CD4-positive, alpha-beta T cell treated with Interleukin-15 for 1 hour (primary cell): ENCODE data around the gene DLG5.

Experiments
- DNase-seq: peaks from one replicate; pipeline ENCODE4 v3.0.0-alpha.2; 2020

Gene DLG5

DNA sequence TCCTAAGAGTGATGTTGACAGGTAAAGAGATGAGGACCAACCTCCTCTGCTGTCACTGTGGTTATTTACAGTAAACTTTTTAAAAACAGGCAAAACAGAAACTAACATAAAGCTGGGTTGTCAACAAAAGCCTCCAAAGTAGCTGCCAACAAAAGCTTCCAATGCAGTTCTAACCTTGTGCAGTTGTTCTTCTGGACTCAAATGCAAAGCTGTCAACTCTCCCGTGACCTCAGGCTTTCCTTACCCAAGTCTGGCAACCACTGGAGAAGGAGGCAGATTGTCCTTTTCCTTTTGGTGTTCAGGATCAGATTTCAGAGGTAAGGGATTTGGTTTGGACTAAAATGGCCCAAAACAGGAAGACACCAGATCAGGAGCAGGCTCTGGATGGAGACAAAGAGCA lies 63.1 kb downstream of the DLG5 start:
- no peak for DNase-seq

DNA sequence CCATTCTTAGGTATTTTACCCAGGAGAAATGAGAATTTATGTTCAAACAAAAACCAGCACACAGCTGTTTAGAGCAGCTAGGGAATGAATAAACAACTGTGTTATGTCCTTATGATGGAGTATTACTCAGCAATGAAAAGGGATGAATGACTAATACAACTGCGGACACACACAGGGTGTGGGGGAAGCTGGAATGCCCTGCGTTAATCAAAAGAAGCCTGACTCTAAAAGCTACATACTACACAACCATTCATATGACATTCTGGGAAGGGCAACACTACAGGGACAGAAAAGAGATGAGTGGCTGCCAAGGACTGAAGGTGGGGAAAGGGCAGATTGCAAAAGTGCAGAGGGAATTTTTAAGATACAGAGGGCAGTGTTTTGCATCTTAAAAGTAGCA lies 64.0 kb downstream of the DLG5 start:
- no peak for DNase-seq

DNA sequence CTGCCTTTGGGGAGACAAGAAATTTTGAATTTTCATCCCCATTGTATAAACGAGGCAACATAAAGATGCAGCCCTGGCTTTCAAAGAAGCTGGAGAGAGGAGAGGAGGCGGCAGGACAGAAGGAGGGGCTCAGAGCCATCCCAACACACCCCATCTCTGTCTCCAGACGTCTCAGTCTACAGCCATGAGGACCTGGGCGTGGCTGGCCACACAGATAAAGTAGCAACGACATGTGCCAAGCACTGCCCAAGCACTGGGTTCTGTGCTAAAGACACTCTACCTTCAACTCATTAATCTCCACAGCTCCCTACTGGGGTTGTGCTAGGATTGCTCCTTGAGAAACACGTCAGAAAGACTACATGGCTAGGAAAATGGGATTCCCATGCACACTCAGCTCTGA lies 65.2 kb downstream of the DLG5 start:
- no peak for DNase-seq

DNA sequence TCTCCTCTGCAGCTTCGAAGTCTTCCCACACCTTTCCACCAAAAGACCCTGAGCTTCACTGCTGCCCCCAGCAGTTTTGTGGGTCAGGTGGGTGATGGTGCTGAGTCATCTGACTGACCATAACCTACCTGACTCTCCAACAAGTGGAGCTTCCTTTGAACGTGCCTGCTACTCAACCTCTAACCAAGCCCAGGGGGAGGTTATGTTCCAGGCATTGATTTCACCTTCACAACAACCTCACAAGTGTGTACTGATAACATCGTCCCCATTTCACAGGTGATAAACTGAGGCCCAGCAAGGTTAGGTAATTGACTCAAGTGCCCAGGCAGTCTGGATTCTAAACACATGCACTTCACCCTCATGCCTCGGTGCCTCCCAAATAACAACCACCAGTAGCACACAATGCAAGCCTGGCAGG lies 66.7 kb downstream of the DLG5 start:
- no peak for DNase-seq

DNA sequence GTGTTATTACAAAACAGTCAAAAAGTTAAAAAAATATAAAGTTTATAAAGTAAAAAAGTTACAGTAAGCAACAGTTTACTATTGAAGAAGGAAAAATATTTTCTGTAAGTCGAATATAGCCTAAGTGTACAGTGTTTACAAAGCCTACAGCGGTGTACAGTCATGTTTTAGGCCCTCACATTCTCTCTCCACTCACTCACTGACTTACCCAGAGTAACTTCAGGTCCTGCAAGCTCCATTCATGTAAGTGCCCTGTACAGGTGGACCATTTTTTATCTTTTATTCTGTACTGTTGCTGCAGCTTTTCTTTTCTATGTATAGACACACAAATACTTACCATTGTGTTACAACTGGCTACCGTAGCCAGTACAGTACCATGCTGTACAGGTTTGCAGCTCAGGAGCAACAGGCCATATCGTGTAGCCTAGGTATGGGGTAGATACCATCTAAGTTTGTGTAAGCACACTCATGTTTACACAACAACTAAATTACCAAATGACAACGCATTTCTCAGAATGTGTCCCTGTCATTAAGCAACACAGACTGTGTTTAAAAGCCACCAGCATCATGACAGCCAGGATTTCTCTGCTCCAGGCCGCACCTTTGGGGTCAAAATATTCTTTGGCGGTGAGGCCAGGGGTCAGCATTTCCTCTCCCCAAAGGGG lies 67.2 kb downstream of the DLG5 start:
- no peak for DNase-seq

DNA sequence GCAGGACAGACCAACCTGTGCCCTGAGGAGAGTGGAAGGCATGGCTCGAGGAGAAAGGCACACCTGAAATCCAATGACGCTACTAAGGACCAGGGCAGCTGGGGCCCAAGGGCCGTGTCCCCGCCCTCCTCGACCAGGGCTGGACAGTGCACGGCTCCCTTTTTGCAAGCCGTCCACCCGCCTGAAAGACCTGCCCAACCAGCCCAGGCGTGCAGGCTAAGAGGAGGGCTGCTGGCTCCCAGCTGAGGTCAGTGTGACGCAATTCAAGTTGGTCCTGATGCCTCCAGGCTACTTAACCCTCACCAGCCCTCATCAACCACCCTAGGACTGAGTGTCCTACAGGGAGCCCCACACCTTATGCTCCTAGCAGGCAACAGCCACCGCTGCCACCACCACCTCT lies 69.3 kb downstream of the DLG5 start:
- no peak for DNase-seq

DNA sequence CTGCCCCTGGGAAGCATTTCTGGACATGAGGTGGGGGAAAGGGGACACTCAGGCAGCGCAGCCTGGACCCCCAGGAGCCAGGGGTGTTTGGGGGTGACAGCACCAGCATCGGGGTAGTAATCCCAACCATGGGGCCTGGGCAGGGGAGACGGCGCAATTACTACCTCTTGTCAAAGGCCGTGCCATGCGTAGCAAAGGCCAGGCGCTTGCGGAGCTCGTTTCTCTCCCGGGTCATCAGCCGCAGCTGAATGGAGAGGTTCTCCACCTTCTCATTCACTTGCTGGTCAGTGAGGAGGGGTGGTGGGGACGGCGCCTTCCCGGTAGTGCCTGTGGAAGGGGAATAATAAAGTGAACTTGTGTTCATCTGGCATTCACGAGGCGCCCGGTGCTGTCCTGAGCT lies 70.0 kb downstream of the DLG5 start:
- no peak for DNase-seq

DNA sequence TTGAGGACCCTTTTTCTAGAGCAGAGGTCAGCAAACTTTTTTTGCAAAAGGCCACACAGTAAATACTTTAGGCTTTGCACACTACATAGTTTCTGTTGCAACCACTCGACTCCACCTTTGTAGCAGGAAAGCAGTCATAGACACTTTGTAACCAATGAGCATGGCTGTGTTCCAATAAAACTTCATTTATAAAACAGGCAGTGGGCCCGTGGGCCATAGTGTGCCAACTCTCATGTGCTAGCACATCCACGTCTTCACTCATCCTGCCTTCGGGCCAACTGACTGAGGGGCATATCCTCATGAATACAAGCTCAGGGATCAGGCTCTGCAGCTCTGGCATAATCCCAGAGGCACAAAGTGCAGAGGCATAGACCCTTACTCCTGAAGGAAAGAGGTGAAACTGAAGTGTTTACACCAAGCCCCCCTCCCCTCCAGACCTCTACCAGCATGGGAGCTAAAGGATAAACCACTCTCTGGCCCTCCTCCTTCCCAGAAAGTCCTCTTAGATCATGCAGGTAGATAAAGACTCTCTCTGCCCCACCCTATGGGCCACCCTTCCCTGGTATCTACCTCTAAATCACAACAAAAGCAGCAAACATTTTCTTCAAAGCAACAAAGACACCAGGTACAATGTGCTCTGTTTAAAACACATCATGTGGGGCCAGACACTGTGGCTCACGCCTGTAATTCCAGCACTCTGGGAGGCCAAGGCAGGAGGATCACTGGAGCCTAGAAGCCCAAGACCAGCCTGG lies 71.0 kb downstream of the DLG5 start:
- no peak for DNase-seq

DNA sequence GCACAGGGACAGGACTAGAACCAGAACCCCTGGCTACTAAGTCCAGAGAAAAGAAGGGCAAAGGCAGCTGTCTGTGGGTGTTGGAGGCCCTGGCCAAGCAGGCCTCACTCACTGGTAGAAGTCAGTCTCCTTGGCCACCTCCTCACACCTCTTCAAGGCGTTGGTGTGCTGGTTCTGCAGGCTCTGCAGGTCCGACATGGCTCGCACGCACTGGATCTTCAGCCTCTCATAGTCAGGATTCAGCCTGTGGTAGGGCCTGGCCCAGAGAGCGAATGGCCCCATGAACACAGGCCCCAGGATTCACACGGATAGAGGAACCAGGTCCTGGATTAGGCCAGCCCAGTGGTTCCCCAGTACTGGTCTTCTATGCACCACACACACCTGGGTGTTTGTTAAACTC lies 72.4 kb downstream of the DLG5 start:
- no peak for DNase-seq

DNA sequence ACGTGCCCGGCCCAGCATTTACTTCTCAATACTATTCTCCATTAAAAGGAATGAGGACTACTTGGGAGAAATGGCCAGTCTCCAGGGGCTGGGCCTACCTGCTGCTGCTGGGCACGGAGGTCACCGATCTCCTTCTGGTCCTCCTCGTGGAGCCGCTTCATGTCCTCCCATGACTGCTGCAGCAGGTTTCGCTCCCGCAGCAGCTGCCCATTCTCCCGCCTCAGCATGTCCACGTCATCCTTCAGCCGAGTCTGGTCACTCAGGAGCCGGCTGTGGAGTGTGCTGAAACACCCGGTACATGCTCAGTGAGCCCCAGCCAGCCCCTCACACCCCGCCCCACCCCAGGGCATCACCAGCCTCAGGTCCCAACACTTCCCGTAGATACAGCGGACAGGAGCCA lies 73.3 kb downstream of the DLG5 start:
- DNase-seq = no peak

DNA sequence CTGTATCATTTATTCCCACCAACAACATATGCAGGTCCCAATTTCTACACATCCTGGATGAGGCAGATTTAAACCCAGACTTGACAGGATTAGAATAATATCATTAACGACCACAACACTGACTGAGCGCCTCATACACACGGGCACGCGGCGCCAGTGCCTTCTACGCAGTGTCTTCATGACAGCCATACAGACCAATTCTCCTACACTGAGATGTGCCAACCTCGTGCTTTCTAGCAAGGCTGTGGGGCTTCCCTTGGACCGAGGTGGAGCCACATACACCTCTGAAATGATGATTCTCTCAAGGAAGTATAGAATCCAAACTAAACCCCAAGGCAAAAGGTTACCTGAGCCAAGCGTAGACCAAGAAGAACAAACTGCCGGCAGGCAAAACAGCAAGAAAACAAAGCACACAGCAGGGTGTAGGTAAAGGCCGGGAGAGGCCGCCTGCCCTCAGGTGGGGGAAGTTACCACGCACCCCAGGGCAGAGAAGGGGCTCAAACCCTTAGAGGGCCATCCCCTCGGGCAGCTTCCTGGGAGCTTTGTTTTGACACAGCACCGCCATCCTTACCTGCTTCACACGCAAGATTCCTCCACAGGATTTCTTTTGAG lies 75.8 kb downstream of the DLG5 start:
- no peak for DNase-seq

DNA sequence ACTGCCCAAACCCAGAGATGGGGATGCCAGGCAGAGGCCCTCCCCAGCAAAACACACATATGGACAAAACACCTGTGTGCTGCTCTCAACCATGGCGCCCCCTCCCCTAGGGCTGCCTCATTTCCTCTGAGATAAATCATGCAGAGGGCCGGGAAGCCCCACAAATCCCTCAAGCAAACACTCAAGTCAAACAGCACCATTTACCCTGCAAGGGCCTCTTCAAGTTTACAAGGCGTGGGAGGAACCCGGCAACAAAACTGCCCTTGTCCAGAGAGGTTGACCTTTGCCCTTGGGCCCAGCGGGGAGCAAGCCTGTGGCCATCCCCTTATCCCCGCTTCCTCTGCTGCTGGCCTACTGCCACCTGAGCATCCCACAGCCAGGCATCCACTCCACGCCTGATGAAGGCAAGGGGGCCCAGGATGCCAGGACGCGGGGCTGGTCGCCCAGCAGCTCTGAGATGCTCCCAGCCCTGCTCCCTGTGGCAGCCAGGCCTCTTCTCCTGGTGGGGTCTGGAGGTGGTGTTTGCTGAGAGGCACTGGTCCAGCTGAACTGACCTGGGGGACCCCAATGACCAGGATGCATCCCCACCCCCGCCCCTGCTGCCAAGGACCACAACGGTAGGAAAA lies 77.4 kb downstream of the DLG5 start:
- DNase-seq = no peak

DNA sequence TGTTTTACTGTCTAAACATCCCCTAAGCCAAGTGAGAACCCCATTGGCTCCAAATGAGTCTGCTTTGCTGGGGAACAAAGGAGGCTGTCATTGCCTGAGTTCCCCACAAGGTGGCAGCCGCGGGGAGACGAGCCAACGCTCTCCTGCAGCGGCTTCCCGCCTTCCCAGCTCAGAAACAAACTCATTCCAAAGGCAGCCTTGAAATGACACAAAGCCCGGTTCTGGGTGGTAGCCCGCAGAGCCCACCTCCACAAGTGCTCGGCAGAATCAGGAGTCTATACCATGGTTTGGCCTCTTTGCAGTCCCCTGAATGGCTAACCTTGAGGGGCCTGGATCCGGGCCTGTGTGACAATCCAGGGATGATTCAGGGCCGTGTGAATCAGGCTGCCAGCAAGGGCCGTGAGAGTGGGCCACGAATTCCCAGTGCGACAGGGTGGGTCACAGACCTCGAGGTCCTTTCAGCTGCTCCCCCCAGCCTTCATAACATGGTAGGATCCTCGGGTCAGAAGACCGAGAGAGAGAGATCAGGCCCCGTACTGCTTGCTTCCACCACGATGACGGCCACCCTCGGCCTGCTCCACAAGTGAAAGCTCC lies 79.7 kb downstream of the DLG5 start:
- DNase-seq = peak; percentile 44

DNA sequence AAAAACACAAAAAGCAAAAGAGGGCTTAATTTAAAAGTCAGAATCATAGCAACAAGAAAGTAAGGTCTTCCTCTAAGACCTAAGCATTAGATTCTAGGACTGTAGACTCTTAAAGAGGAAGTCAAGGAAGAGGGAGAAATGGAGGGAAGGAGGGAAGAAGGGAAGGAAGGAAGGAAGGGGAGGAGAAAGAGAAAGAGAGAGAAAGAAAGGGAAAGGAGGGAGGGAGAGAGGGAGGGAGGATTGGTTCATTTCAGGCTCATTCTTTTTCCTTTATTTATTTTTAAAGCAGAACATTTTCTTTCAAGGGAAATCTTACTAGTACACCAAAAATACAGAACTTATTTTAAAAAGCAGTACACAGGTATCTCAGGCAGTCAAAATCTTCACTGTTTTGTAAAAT lies 81.1 kb downstream of the DLG5 start:
- DNase-seq = no peak

DNA sequence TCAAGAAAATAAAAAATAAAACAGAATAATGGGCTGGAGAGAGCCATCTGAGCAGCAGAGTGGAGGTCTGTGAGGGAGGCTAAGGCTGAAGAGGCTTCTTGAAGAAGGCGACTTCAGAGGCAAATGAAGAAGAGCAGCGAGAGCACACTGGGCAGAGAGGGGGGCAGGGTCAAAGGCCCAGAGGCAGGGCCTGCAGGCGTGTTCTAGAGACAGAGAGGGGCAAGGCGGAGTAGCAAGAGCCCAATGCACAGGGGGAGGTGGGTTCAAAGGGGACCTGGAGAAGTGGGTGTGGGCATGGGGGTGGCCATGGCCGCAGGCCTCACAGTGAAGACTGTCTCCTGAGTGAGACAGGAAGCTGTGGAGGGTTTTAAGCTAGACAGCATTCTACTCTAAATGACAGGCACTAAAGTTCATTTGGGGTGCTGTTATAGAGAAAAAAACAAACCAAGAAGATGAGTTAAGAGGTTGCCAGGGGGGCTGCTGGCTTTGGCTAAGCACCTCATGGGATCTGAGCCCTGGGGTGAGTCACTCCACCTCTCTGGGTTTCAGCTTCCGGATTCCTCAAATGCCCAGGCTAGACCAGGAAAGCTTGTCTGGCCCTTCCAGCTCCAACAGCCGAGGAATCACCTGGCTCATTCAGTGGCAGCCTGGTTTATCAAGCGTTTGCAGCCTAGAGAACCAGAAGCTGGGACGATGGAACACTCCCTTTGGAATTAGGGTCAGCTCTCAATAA lies 81.7 kb downstream of the DLG5 start:
- no peak for DNase-seq

DNA sequence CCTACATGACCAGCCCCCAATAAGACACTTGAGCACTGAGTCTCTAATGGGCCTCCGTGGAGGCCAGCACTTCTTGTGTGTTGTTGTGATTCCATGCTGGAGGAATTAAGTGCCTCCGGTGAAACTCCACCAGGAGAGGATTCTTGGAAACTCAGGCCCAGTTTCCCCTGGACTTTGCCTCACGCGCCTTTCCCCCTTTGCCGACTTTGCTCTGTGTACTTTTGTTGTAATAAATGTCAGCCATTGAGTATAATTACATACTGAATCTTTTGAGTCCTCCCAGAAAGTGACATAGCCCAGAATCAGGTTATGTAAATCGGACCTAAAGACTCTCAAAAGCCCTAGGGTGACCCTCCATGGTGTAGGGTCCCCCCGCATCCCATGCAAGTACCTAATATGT lies 82.4 kb downstream of the DLG5 start:
- no peak for DNase-seq

DNA sequence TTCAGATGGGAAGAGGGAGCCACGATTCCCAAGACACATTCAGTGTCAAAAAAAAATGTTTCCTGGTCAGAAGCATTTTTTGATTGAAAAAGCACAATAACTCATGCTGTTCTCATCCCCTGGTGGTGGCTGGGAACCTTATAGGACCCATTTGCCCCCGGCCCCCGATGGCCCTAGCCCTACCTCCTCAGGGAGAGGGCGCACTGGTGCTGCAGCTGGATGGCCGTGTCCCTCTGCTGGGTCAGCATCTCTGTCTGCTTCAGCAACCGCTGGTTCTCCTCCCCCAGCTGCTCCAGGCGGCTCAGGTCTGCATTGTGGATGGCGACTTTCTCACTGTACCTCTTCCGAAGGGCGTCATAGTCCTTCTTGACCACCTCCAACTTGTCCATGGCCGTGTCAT lies 83.3 kb downstream of the DLG5 start:
- no peak for DNase-seq

DNA sequence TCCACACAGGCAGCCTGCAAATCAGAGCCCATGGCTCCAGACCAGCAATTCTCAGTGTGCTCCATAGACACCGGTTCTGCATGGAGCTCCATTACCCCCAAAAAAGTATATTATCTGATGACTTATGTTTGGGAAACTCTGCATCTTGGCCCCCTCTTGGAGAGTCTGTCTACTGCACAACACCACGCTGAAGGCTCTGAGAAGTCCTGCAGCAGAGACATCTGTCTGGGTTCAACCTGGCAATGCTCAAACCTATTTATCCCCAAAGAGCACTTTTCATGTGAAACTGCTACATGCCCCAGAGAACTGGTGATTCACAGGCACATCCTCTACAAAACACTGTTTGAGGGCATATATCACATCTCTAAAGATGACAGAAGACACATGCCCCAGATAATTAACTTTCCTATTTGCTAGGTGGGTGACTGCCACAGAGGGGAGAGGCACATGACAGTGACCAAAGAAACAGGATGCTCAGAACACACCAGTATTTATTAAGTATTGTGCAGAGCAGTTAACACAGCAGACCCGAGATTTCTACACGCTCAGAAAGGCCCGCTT lies 83.8 kb downstream of the DLG5 start:
- no peak for DNase-seq

DNA sequence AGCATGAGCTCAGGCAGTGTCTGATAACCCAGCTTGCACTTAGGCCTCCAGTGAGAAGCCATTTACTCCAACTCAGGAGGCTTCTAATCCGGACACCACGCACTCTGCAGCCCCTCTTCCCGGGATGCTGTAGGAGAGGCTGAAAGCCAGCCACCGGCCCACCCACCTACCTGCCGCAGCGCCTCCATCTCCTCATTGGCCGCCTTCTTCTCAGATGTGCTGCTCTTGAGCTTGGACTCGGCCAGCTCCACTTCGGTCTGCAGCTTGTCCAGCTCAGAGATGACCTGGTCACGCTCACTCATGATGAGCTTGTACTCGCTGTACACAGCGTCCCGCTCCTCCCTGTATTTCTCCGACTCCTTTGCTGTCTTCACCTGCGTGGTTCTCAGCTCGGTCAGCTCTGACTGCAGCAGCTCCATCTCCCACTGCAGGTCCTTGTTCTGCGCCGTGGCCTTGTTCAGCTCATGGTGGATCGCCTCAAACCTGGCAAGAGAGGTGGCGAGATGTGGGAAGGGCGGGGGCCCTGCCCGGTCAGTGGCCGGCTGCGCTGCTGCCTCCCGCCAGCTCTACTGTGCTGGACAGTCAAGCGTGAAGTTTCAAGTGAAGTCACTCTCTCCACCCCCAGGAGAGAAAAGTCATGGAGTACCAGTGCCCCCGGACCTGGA lies 84.7 kb downstream of the DLG5 start:
- no peak for DNase-seq

DNA sequence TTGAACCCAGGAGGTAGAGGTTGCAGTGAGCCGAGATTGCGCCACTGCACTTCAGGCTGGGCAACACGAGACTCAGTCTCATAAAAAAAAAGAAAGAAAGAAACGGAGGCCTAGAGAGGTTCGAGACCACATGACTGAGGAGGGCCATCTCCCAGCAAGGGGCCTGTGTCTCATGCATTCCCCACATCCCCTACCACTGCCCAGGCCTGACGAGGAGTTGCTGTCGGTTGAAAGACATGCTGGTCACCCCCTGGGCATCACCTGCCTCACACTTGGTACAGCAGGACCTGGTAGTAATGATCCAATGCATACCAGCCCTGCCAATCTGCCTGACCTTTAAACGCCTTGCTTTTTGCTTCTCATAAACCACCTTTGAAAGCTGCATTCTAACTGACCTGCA lies 85.9 kb downstream of the DLG5 start:
- DNase-seq = no peak

DNA sequence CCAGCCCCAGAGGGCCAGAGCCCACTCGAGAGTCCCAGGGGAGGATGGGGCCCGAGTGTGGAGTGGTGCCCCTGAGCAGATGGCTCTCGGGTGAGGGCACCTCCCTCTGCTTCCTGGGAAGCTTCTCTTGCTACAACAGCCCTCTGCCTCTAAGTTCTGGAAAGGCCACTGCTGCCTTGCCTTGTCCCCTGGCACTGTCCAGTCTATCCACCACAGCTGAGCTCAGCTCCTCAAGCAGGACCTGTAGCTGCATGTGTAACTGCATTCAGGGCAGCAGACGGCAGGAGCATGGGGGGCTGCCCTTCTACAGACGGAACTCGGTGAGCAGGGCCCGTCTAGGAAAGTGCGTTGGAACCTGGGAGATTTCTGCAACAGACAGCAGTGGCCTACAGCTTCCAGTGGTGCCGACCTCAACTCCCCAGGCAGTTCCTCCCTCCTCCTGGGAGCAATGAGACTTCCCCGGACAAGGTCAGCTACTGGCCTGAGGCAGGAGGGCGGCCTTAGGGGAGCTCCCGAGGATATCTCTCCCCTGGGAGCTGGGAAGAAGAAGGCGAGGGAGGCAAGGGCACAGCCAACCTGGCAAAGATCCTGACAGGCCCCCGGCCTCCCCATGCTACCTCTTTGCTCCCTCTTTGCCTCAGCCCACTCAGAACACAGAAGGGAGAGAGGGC lies 88.5 kb downstream of the DLG5 start:
- no peak for DNase-seq
